Measurements from ENCODE around the gene DENND5B. TPM values are rescaled to one million over a fixed set of nuclear protein-coding genes. Genes with fewer than 3 reads are reported as not detected.
"Not testable (repeated sequence)": the region's sequence is repeated elsewhere in the genome, so short reads cannot be mapped to it uniquely, and the experiment has no call there.

DENND5B gene
- total and polyA plus RNA-seq, 4 donors = 3.1 to 22.5 (median 12.7) TPM

DNA sequence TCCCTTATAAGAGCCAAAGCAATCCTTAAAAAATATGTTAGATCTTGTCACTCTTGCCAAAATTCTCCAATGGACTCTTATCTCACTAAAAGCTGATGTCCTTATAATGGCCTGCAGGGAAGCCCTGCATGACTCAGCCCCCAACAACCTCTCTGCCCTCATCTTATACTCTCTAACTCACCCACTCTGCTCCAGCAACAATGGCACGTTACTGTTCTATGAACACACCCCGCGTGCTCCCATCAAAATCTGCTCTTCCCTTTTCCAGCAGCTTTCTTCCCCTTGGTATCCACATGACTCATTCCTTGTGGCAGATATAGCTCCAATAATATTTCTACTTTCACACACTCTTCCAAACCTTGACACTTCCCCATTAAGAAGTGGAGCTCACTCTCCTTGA is 108.1 kb downstream of the DENND5B start:
- DNase-seq (no peak), ATAC-seq (ENCODE audit: low FRiP score) (no peak)
- H3K27ac ChIP-seq (ENCODE audit: low read depth in 1 of 2, low read length in 2 of 2) = no peak overlapping the region
- 77 to 78% methylated on average over 3 of the region's 3 CpGs for WGBS, 2 donors
- H3K9me3 ChIP-seq (ENCODE audit: control insufficient read depth, low read length) = no peaks in the 10 kb centered on the region
- no peak overlapping the region for H3K4me3 ChIP-seq (ENCODE audit: low read length in 2 of 2)
- no peaks in the 10 kb centered on the region for H3K27me3 ChIP-seq (ENCODE audit: control insufficient read depth in 1 of 2, insufficient read depth in 2 of 2, low read length in 1 of 2)
- peaks cover 0 to 5% of the 10 kb centered on the region in 2 donors for H3K4me1 ChIP-seq (ENCODE audit: control insufficient read depth in 1 of 2, insufficient read depth in 2 of 2, low read length in 2 of 2)
- intact Hi-C loops (cut with DNase I) = no loop called here
- H3K36me3 ChIP-seq (ENCODE audit: control insufficient read depth in 1 of 2, insufficient read depth in 2 of 2, low read length in 1 of 2) = no peaks in the 10 kb centered on the region

- Histone ChIP-seq H3K27me3 (ENCODE audit: control insufficient read depth in 1 of 2, insufficient read depth in 2 of 2, low read length in 1 of 2) (no peaks in the 10 kb centered on the region), H3K9me3 (ENCODE audit: control insufficient read depth, low read length) (no peaks in the 10 kb centered on the region), H3K36me3 (ENCODE audit: control insufficient read depth in 1 of 2, insufficient read depth in 2 of 2, low read length in 1 of 2) (peaks cover 0 to 2% of the 10 kb centered on the region in 2 donors), H3K4me1 (ENCODE audit: control insufficient read depth in 1 of 2, insufficient read depth in 2 of 2, low read length in 2 of 2) (peaks cover 0 to 5% of the 10 kb centered on the region in 2 donors), H3K4me3 (ENCODE audit: low read length in 2 of 2) (no peak overlapping the region), H3K27ac (ENCODE audit: low read depth in 1 of 2, low read length in 2 of 2) (no peak overlapping the region)
- DNase-seq = no peak
- WGBS, 2 donors = 57 to 58% methylated on average over 3 of the region's 3 CpGs
- intact Hi-C loops (cut with DNase I) = no loop called here
- ATAC-seq (ENCODE audit: low FRiP score) = no peak
Observed at GRCh38 chr12:31481415-31481814, 109.5 kb downstream of the DENND5B start.

- DNase-seq = no peak
- no peaks in the 10 kb centered on the region for H3K27me3 ChIP-seq (ENCODE audit: control insufficient read depth in 1 of 2, insufficient read depth in 2 of 2, low read length in 1 of 2)
- H3K27ac ChIP-seq (ENCODE audit: low read depth in 1 of 2, low read length in 2 of 2) = no peak overlapping the region
- H3K4me3 ChIP-seq (ENCODE audit: low read length in 2 of 2) = no peak overlapping the region
- no peaks in the 10 kb centered on the region for H3K9me3 ChIP-seq (ENCODE audit: control insufficient read depth, low read length)
- WGBS, 2 donors = 92 to 93% methylated on average over 5 of the region's 5 CpGs
- intact Hi-C loops (cut with DNase I) = no loop called here
- peaks cover 0 to 5% of the 10 kb centered on the region in 2 donors for H3K4me1 ChIP-seq (ENCODE audit: control insufficient read depth in 1 of 2, insufficient read depth in 2 of 2, low read length in 2 of 2)
- peaks cover 0 to 2% of the 10 kb centered on the region in 2 donors for H3K36me3 ChIP-seq (ENCODE audit: control insufficient read depth in 1 of 2, insufficient read depth in 2 of 2, low read length in 1 of 2)
- no peak for ATAC-seq (ENCODE audit: low FRiP score)
Observed at GRCh38 chr12:31479516-31480210, 111.3 kb downstream of the DENND5B start.

DNA sequence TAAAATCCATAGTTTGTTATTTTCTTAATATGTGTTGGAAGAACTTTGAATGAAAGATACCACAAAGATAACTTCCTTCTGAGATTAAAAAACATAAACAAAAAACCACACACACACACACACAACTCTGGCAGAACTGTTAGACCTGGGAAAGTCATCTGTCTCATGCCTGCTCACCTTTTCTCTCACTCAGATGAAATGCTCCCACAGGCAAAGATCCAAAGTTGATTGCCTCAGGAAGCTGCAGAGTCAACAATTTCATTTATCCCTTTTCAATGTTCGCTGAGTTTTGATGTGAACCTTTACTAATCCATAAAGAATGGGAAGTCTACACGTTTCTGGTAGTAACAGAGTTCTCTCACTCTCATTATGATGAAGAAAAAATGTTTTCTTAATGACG is 112.0 kb downstream of the DENND5B start:
- H3K27ac ChIP-seq (ENCODE audit: low read depth in 1 of 2, low read length in 2 of 2) = no peak overlapping the region
- peaks cover 0 to 2% of the 10 kb centered on the region in 2 donors for H3K36me3 ChIP-seq (ENCODE audit: control insufficient read depth in 1 of 2, insufficient read depth in 2 of 2, low read length in 1 of 2)
- H3K9me3 ChIP-seq (ENCODE audit: control insufficient read depth, low read length) = no peaks in the 10 kb centered on the region
- intact Hi-C loops (cut with DNase I) = no loop called here
- ATAC-seq (ENCODE audit: low FRiP score) (no peak), DNase-seq (no peak)
- H3K4me3 ChIP-seq (ENCODE audit: low read length in 2 of 2) = no peak overlapping the region
- 79 to 81% methylated on average over 3 of the region's 3 CpGs for WGBS, 2 donors
- H3K4me1 ChIP-seq (ENCODE audit: control insufficient read depth in 1 of 2, insufficient read depth in 2 of 2, low read length in 2 of 2) = peaks cover 0 to 5% of the 10 kb centered on the region in 2 donors
- H3K27me3 ChIP-seq (ENCODE audit: control insufficient read depth in 1 of 2, insufficient read depth in 2 of 2, low read length in 1 of 2) = no peaks in the 10 kb centered on the region

DNA sequence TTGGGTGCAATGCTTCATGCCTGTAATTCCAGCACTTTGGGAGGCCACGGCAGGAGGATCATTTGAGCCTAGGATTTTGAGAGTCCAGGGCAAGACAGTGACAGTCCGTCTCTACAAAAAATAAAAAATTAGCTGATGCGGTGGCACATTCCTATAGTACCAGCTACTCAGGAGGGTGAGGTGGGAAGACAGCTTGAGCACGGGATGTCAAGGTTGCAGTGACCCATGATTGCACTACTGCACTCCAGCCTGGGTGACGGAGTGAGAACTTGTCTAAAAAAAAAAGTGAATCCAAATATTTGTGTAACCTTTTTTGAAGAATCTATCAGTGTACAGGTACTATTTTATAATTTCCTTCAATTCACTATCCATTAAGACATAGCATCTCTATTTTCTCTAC is 112.5 kb downstream of the DENND5B start:
- Histone ChIP-seq H3K9me3 (ENCODE audit: control insufficient read depth, low read length) (no peaks in the 10 kb centered on the region), H3K36me3 (ENCODE audit: control insufficient read depth in 1 of 2, insufficient read depth in 2 of 2, low read length in 1 of 2) (peaks cover 0 to 2% of the 10 kb centered on the region in 2 donors), H3K4me1 (ENCODE audit: control insufficient read depth in 1 of 2, insufficient read depth in 2 of 2, low read length in 2 of 2) (peaks cover 0 to 5% of the 10 kb centered on the region in 2 donors), H3K27ac (ENCODE audit: low read depth in 1 of 2, low read length in 2 of 2) (no peak overlapping the region), H3K27me3 (ENCODE audit: control insufficient read depth in 1 of 2, insufficient read depth in 2 of 2, low read length in 1 of 2) (no peaks in the 10 kb centered on the region), H3K4me3 (ENCODE audit: low read length in 2 of 2) (no peak overlapping the region)
- 66 to 69% methylated on average over 5 of the region's 5 CpGs for WGBS, 2 donors
- intact Hi-C loops (cut with DNase I) = no loop called here
- no peak for ATAC-seq (ENCODE audit: low FRiP score)
- DNase-seq = no peak

DNA sequence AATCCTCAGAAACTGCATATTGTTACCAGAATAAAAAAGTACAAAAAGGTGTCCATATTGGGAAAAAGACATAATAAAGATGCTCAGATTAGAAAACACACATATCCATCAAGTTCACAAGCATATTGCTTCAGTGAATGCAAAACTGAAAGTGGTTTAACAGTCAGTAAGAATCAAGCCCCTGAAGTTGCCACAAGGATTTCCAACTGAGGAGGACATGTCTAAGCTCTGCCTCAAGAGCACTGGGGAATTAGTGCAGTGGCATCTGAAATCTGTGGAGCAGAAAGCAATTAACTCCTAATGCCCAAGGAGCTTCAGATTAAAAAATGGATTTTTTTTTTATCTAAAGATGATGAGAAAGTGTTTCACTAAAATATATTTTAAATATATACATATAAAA is 113.2 kb downstream of the DENND5B start:
- H3K4me1 ChIP-seq (ENCODE audit: control insufficient read depth in 1 of 2, insufficient read depth in 2 of 2, low read length in 2 of 2) = peaks cover 0 to 3% of the 10 kb centered on the region in 2 donors

DNA sequence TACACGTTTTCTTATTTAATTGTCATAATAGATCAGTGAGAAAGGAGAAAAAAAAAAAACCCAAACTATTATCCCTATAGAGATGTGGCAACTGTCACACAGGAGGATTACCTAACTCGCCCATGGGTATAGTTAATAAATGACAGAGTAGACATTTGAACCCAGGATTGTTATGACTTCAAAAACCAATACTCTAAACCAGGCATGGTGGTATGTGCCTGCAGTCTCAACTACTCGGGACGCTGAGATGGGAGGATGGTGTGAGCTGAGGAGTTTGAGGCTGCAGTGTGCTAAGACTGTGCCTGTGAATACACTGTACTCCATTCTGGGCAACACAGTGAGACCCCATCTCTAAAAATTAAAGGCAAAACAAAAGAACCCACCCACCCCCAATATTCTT is 114.5 kb downstream of the DENND5B start:
- H3K36me3 ChIP-seq (ENCODE audit: control insufficient read depth in 1 of 2, insufficient read depth in 2 of 2, low read length in 1 of 2) = peaks cover 0 to 2% of the 10 kb centered on the region in 2 donors
- WGBS, 2 donors = 95 to 98% methylated on average over 4 of the region's 4 CpGs
- no peaks in the 10 kb centered on the region for H3K27me3 ChIP-seq (ENCODE audit: control insufficient read depth in 1 of 2, insufficient read depth in 2 of 2, low read length in 1 of 2)
- ATAC-seq (ENCODE audit: low FRiP score) (no peak), DNase-seq (no peak)
- H3K4me3 ChIP-seq (ENCODE audit: low read length in 2 of 2) = no peak overlapping the region
- H3K9me3 ChIP-seq (ENCODE audit: control insufficient read depth, low read length) = no peaks in the 10 kb centered on the region
- H3K4me1 ChIP-seq (ENCODE audit: control insufficient read depth in 1 of 2, insufficient read depth in 2 of 2, low read length in 2 of 2) = peaks cover 0 to 3% of the 10 kb centered on the region in 2 donors
- no peak overlapping the region for H3K27ac ChIP-seq (ENCODE audit: low read depth in 1 of 2, low read length in 2 of 2)
- intact Hi-C loops (cut with DNase I) = no loop called here

More for the DNA sequence above, 113.2 kb downstream of the DENND5B start:
- Histone ChIP-seq H3K27me3 (ENCODE audit: control insufficient read depth in 1 of 2, insufficient read depth in 2 of 2, low read length in 1 of 2) (no peaks in the 10 kb centered on the region), H3K9me3 (ENCODE audit: control insufficient read depth, low read length) (no peaks in the 10 kb centered on the region), H3K27ac (ENCODE audit: low read depth in 1 of 2, low read length in 2 of 2) (no peak overlapping the region), H3K36me3 (ENCODE audit: control insufficient read depth in 1 of 2, insufficient read depth in 2 of 2, low read length in 1 of 2) (peaks cover 0 to 2% of the 10 kb centered on the region in 2 donors), H3K4me3 (ENCODE audit: low read length in 2 of 2) (no peak overlapping the region)
- intact Hi-C loops (cut with DNase I) = no loop called here
- no peak for ATAC-seq (ENCODE audit: low FRiP score)
- no peak for DNase-seq

DNA sequence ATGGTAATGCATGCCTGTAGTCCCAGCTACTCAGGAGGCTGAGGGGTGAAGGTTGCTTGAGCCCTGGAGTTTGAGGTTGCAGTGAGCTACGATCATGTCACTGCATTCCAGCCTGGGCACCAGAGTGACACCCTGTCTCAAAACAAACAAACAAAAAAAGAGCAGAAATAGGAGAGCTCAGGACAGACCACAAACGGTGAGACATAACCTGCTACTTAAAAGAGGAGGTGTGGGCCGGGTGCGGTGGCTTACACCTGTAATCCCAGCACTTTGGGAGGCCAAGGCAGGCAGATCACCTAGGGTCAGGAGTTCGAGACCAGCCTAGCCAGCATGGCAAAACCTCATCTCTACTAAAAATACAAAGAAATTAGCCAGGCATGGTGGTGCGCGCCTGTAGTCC is 115.3 kb downstream of the DENND5B start:
- 82 to 84% methylated on average over 7 of the region's 7 CpGs for WGBS, 2 donors
- H3K9me3 ChIP-seq (ENCODE audit: control insufficient read depth, low read length); intact Hi-C loops (cut with DNase I); H3K27ac ChIP-seq (ENCODE audit: low read depth in 1 of 2, low read length in 2 of 2); ATAC-seq (ENCODE audit: low FRiP score); H3K4me1 ChIP-seq (ENCODE audit: control insufficient read depth in 1 of 2, insufficient read depth in 2 of 2, low read length in 2 of 2); H3K36me3 ChIP-seq (ENCODE audit: control insufficient read depth in 1 of 2, insufficient read depth in 2 of 2, low read length in 1 of 2); H3K27me3 ChIP-seq (ENCODE audit: control insufficient read depth in 1 of 2, insufficient read depth in 2 of 2, low read length in 1 of 2); H3K4me3 ChIP-seq (ENCODE audit: low read length in 2 of 2); DNase-seq: not testable (repeated sequence)

DNA sequence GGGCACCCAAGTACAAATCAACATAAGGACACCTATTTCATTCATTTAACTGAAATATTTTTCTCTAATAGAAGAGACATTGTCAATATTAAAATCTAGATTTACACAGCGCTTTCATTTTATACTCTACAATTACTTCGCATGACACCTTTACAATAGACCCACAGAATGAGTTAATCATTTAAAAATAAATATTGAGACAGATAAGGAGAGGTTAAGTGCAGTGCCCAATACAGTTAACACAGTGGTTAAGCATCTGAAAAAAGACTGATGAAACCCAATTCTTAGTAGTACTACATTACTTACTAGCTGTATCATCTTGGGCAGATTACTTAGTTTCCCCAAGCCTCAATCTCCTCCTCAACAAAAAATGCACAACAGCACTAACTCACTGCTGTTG is 116.2 kb downstream of the DENND5B start:
- DNase-seq (no peak), ATAC-seq (ENCODE audit: low FRiP score) (no peak)
- Histone ChIP-seq H3K9me3 (ENCODE audit: control insufficient read depth, low read length) (no peaks in the 10 kb centered on the region), H3K4me1 (ENCODE audit: control insufficient read depth in 1 of 2, insufficient read depth in 2 of 2, low read length in 2 of 2) (peaks cover 0 to under 1% of the 10 kb centered on the region in 2 donors), H3K27me3 (ENCODE audit: control insufficient read depth in 1 of 2, insufficient read depth in 2 of 2, low read length in 1 of 2) (no peaks in the 10 kb centered on the region), H3K4me3 (ENCODE audit: low read length in 2 of 2) (no peak overlapping the region), H3K27ac (ENCODE audit: low read depth in 1 of 2, low read length in 2 of 2) (no peak overlapping the region), H3K36me3 (ENCODE audit: control insufficient read depth in 1 of 2, insufficient read depth in 2 of 2, low read length in 1 of 2) (peaks cover 0 to 2% of the 10 kb centered on the region in 2 donors)
- WGBS, 2 donors = 91 to 94% methylated on average over 2 of the region's 2 CpGs
- intact Hi-C loops (cut with DNase I) = no loop called here

Data from aorta (tissue), 5 donors.